ENCODE results near the gene TTF1.
"Not testable (repeated sequence)": the region's sequence is repeated elsewhere in the genome, so short reads cannot be mapped to it uniquely, and the experiment has no call there.

The TTF1 gene

GRCh38 chr9:132381966-132382541, 24.6 kb downstream of the TTF1 start:
- no peak for TF ChIP-seq CTCF (conservative IDR thresholded peaks at IDR 0.05; ENCODE audit: low read length)
- no peak overlapping the region for H3K4me3 ChIP-seq (ENCODE audit: low read length)
- no peak for DNase-seq (ENCODE audit: low read depth)

GRCh38 chr9:132378416-132378815, 28.2 kb downstream of the TTF1 start:
- not testable (repeated sequence) for DNase-seq (ENCODE audit: low read depth); H3K4me3 ChIP-seq (ENCODE audit: low read length)

- not testable (repeated sequence) for DNase-seq (ENCODE audit: low read depth); H3K4me3 ChIP-seq (ENCODE audit: low read length)
These were observed 28.9 kb downstream of the TTF1 start for GRCh38 chr9:132377769-132378168.

GRCh38 chr9:132372177-132373095, 34.2 kb downstream of the TTF1 start:
- TF ChIP-seq CTCF (conservative IDR thresholded peaks at IDR 0.05; ENCODE audit: low read length), result no peak
- DNase-seq (ENCODE audit: low read depth), result no peak
- no peak overlapping the region for H3K4me3 ChIP-seq (ENCODE audit: low read length)

GRCh38 chr9:132370592-132370991, 36.0 kb downstream of the TTF1 start:
- DNase-seq (ENCODE audit: low read depth), result no peak
- no peak overlapping the region for H3K4me3 ChIP-seq (ENCODE audit: low read length)
- TF ChIP-seq CTCF (conservative IDR thresholded peaks at IDR 0.05; ENCODE audit: low read length), result no peak

- TF ChIP-seq CTCF (conservative IDR thresholded peaks at IDR 0.05; ENCODE audit: low read length), result no peak
- no peak for DNase-seq (ENCODE audit: low read depth)
- H3K4me3 ChIP-seq (ENCODE audit: low read length), result no peak overlapping the region
These were observed 37.2 kb downstream of the TTF1 start for GRCh38 chr9:132369421-132369820.

- no peak for TF ChIP-seq CTCF (conservative IDR thresholded peaks at IDR 0.05; ENCODE audit: low read length)
- no peak for DNase-seq (ENCODE audit: low read depth)
- H3K4me3 ChIP-seq (ENCODE audit: low read length), result no peak overlapping the region
These were observed 38.9 kb downstream of the TTF1 start for GRCh38 chr9:132367613-132368313.

GRCh38 chr9:132366481-132366880, 40.2 kb downstream of the TTF1 start:
- H3K4me3 ChIP-seq (ENCODE audit: low read length), result no peak overlapping the region
- DNase-seq (ENCODE audit: low read depth), result no peak
- no peak for TF ChIP-seq CTCF (conservative IDR thresholded peaks at IDR 0.05; ENCODE audit: low read length)
